Breast epithelium (tissue), 3 donors: Measurements from ENCODE around the gene SLX4IP.

ENCODE experiments used
- POLR2AphosphoS5 ChIP-seq, 3 donors: sonication (generic); formaldehyde crosslinking; IDR thresholded peaks; one replicate each; pipeline ENCODE4 v1.6.1; 2017; ENCODE audit warnings: antibody characterized with exemption in 3 of 3
- TF ChIP-seq, protein P1 (sequence below), 3 donors: fragments of 450-650 bp; IDR thresholded peaks; one replicate each; pipeline ENCODE4 v1.5.1; 2016 to 2017; ENCODE audit warnings: antibody characterized with exemption in 3 of 3, mild to moderate bottlenecking in 3 of 3, moderate library complexity in 3 of 3

DNA sequence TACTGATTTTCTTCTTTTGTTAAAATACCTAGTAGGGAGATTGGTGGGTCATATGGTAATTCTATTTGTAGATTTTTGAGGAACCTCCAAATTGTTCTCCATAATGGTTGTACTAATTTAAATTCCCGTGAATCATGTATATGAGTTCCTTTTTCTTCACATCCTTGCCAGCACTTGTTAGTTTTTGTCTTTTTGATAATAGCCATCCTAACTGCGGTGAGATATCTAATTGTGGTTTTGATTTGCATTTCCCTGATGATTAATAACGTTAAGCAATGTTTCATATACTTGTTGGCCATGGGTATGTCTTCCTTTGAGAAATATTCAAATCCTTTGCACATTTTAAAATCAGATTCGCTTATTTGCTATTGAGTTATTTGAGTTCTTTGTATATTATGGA lies 127.8 kb downstream of the SLX4IP start:
- TF ChIP-seq, protein P1, sequence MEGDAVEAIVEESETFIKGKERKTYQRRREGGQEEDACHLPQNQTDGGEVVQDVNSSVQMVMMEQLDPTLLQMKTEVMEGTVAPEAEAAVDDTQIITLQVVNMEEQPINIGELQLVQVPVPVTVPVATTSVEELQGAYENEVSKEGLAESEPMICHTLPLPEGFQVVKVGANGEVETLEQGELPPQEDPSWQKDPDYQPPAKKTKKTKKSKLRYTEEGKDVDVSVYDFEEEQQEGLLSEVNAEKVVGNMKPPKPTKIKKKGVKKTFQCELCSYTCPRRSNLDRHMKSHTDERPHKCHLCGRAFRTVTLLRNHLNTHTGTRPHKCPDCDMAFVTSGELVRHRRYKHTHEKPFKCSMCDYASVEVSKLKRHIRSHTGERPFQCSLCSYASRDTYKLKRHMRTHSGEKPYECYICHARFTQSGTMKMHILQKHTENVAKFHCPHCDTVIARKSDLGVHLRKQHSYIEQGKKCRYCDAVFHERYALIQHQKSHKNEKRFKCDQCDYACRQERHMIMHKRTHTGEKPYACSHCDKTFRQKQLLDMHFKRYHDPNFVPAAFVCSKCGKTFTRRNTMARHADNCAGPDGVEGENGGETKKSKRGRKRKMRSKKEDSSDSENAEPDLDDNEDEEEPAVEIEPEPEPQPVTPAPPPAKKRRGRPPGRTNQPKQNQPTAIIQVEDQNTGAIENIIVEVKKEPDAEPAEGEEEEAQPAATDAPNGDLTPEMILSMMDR (IDR thresholded peaks at IDR 0.05) = no peak
- TF ChIP-seq POLR2AphosphoS5 (IDR thresholded peaks at IDR 0.05) = no peak
